GM12892 (cell line): Measurements from ENCODE around the gene PPP2R5B.

Experiments
- POLR2A ChIP-seq: IDR thresholded peaks from 2 replicates; pipeline ENCODE4 v1.6.1; 2011; ENCODE audit warnings: low read depth, low read length, control low read depth
- TAF1 ChIP-seq: IDR thresholded peaks from 2 replicates; pipeline ENCODE4 v1.6.1; 2011; ENCODE audit warnings: low read depth, mild to moderate bottlenecking, control low read depth, low read length, borderline replicate concordance

GRCh38 chr11:64921384-64921783 is 3.1 kb upstream of the PPP2R5B start:
- TF ChIP-seq POLR2A (no peak), TAF1 (no peak)
